Trophoblast cell (in vitro differentiated cells and primary cell): Measurements from ENCODE around the gene RFPL4A.
"Not testable (repeated sequence)": the region's sequence is repeated elsewhere in the genome, so short reads cannot be mapped to it uniquely, and the experiment has no call there.

Experiments used
- DNase-seq, 2 donors: peaks; one replicate each; pipeline ENCODE4 v3.0.0-alpha.2; 2016
- H2AFZ ChIP-seq: 2 replicates; pipeline ENCODE4 v1.6.1; 2013; ENCODE audit warnings: low read length, moderate library complexity, mild to moderate bottlenecking; ENCODE audit not compliant: insufficient read depth, poor library complexity
- H2AK5ac ChIP-seq: 2 replicates; pipeline ENCODE4 v1.6.1; 2013; ENCODE audit warnings: mild to moderate bottlenecking, low read length
- H2BK120ac ChIP-seq: 2 replicates; pipeline ENCODE4 v1.6.1; 2013; ENCODE audit warnings: low read length, mild to moderate bottlenecking, moderate library complexity; ENCODE audit not compliant: insufficient read depth, poor library complexity
- H2BK12ac ChIP-seq: 2 replicates; pipeline ENCODE4 v1.6.1; 2013; ENCODE audit warnings: mild to moderate bottlenecking, low read length, moderate library complexity
- H2BK5ac ChIP-seq: 2 replicates; pipeline ENCODE4 v1.6.1; 2013; ENCODE audit warnings: low read length, low read depth, moderate library complexity, mild to moderate bottlenecking; ENCODE audit not compliant: poor library complexity
- H3K14ac ChIP-seq: 2 replicates; pipeline ENCODE4 v1.6.1; 2013; ENCODE audit warnings: mild to moderate bottlenecking, low read length
- H3K18ac ChIP-seq: 2 replicates; pipeline ENCODE4 v1.6.1; 2013; ENCODE audit warnings: mild to moderate bottlenecking, low read length
- H3K23ac ChIP-seq: 2 replicates; pipeline ENCODE4 v1.6.1; 2013; ENCODE audit warnings: low read length
- H3K27ac ChIP-seq: 2 replicates; pipeline ENCODE4 v1.5.1; 2013; ENCODE audit warnings: low read depth, mild to moderate bottlenecking, inconsistent platforms, low read length, moderate library complexity
- H3K27me3 ChIP-seq: 2 replicates; pipeline ENCODE4 v1.6.1; 2013; ENCODE audit warnings: inconsistent platforms, mild to moderate bottlenecking, low read length, moderate library complexity; ENCODE audit not compliant: insufficient read depth
- H3K36me3 ChIP-seq, 2 experiments: 1 replicate in 1 of 2; 2 replicates in 1 of 2; pipeline ENCODE4 v1.6.1; 2013; ENCODE audit warnings: low read length in 2 of 2, mild to moderate bottlenecking in 2 of 2, moderate library complexity in 1 of 2; ENCODE audit not compliant: insufficient read depth in 2 of 2, control insufficient read depth in 1 of 2
- H3K4ac ChIP-seq: 2 replicates; pipeline ENCODE4 v1.6.1; 2013; ENCODE audit warnings: low read depth, mild to moderate bottlenecking, low read length, moderate library complexity
- H3K4me1 ChIP-seq, 2 experiments: 1 replicate in 1 of 2; 2 replicates in 1 of 2; pipeline ENCODE4 v1.6.1; 2013; ENCODE audit warnings: low read length in 2 of 2, mild to moderate bottlenecking in 2 of 2, moderate library complexity in 1 of 2; ENCODE audit not compliant: insufficient read depth in 2 of 2, control insufficient read depth in 1 of 2
- H3K4me2 ChIP-seq: 2 replicates; pipeline ENCODE4 v1.6.1; 2013; ENCODE audit warnings: inconsistent platforms, mild to moderate bottlenecking, low read length, moderate library complexity
- H3K4me3 ChIP-seq: 2 replicates; pipeline ENCODE4 v1.5.1; 2013; ENCODE audit warnings: mild to moderate bottlenecking, low read depth, low read length, inconsistent platforms
- H3K79me1 ChIP-seq: one replicate; pipeline ENCODE4 v1.6.1; 2013; ENCODE audit warnings: low read length
- H3K79me2 ChIP-seq: 2 replicates; pipeline ENCODE4 v1.6.1; 2013; ENCODE audit warnings: low read length, mild to moderate bottlenecking; ENCODE audit not compliant: control insufficient read depth, insufficient read depth, poor library complexity
- H3K9ac ChIP-seq: 2 replicates; pipeline ENCODE4 v1.6.1; 2013; ENCODE audit warnings: mild to moderate bottlenecking, low read length
- H3K9me3 ChIP-seq: 2 replicates; pipeline ENCODE4 v1.6.1; 2013; ENCODE audit warnings: low read depth, mild to moderate bottlenecking, control low read depth, inconsistent platforms, low read length; ENCODE audit not compliant: insufficient read depth
- H4K12ac ChIP-seq: 2 replicates; pipeline ENCODE4 v1.6.1; 2013; ENCODE audit warnings: low read depth, mild to moderate bottlenecking, low read length, moderate library complexity
- H4K8ac ChIP-seq: 2 replicates; pipeline ENCODE4 v1.6.1; 2013; ENCODE audit warnings: low read depth, mild to moderate bottlenecking, low read length, moderate library complexity
- H4K91ac ChIP-seq: one replicate; pipeline ENCODE4 v1.6.1; 2013; ENCODE audit warnings: low read depth, mild to moderate bottlenecking, low read length, moderate library complexity
- WGBS: extraction: QIAGEN DNeasy Blood & Tissue Kit; methylation state at CpG from one replicate; pipeline ENCODE4 v1.1.7; 2013; ENCODE audit warnings: missing lambda C conversion rate; ENCODE audit not compliant: insufficient read length, insufficient coverage; ENCODE audit errors: extremely low coverage; 5-methylcytosine and 5-hydroxymethylcytosine counted together

Gene RFPL4A

GRCh38 chr19:55753401-55753800 lies 5.5 kb upstream of the RFPL4A start:
- DNase-seq, result no peak
- WGBS, result no CpG with 5 or more reads among the region's 3 CpGs

GRCh38 chr19:55756808-55757207 lies 2.1 kb upstream of the RFPL4A start:
- not testable (repeated sequence) for H4K12ac ChIP-seq, H3K9ac ChIP-seq, H4K91ac ChIP-seq, H3K18ac ChIP-seq, H3K23ac ChIP-seq, H3K79me1 ChIP-seq, H3K4me1 ChIP-seq, H2BK5ac ChIP-seq, H3K14ac ChIP-seq, H2BK120ac ChIP-seq, H4K8ac ChIP-seq, H3K27me3 ChIP-seq, H2AFZ ChIP-seq, H2BK12ac ChIP-seq, H3K27ac ChIP-seq, H3K36me3 ChIP-seq, H3K4me3 ChIP-seq, H3K4me2 ChIP-seq, H3K79me2 ChIP-seq, H2AK5ac ChIP-seq, DNase-seq, H3K4ac ChIP-seq
- H3K9me3 ChIP-seq, result peaks cover 16% of the 10 kb centered on the region
- WGBS, result no CpG with 5 or more reads among the region's 4 CpGs

More at GRCh38 chr19:55753401-55753800, 5.5 kb upstream of the RFPL4A start:
- Histone ChIP-seq H3K4me1 (no peaks in the 10 kb centered on the region), H3K27ac (no peak overlapping the region), H2AK5ac (no peak overlapping the region), H3K4ac (no peak overlapping the region), H3K79me1 (no peaks in the 10 kb centered on the region), H3K18ac (no peak overlapping the region), H3K4me2 (no peak overlapping the region), H3K79me2 (no peaks in the 10 kb centered on the region), H3K9ac (no peak overlapping the region), H3K4me3 (no peak overlapping the region), H3K27me3 (no peaks in the 10 kb centered on the region), H3K9me3 (peaks cover 16% of the 10 kb centered on the region), H3K14ac (no peak overlapping the region), H2BK12ac (no peak overlapping the region), H2AFZ (no peak overlapping the region), H4K8ac (no peak overlapping the region), H3K23ac (no peak overlapping the region), H2BK120ac (no peak overlapping the region), H4K12ac (no peak overlapping the region), H2BK5ac (no peak overlapping the region), H4K91ac (no peak overlapping the region), H3K36me3 (no peaks in the 10 kb centered on the region)

- Histone ChIP-seq H2BK5ac (no peak overlapping the region), H3K27me3 (no peaks in the 10 kb centered on the region), H3K18ac (no peak overlapping the region), H2BK12ac (no peak overlapping the region), H3K4me1 (no peaks in the 10 kb centered on the region), H3K27ac (no peak overlapping the region), H3K14ac (no peak overlapping the region), H4K91ac (no peak overlapping the region), H2AFZ (no peak overlapping the region), H4K8ac (no peak overlapping the region), H3K36me3 (no peaks in the 10 kb centered on the region), H3K4ac (no peak overlapping the region), H3K79me2 (no peaks in the 10 kb centered on the region), H4K12ac (no peak overlapping the region), H3K4me2 (no peak overlapping the region), H3K9me3 (peaks cover 8% of the 10 kb centered on the region), H3K9ac (no peak overlapping the region), H2AK5ac (no peak overlapping the region), H3K23ac (no peak overlapping the region), H3K79me1 (no peaks in the 10 kb centered on the region), H3K4me3 (no peak overlapping the region), H2BK120ac (no peak overlapping the region)
- DNase-seq, result no peak
- WGBS, result no CpG with 5 or more reads among the region's 7 CpGs
Measured at GRCh38 chr19:55766466-55766865, 7.6 kb downstream of the RFPL4A start.

- DNase-seq, H4K91ac ChIP-seq, H4K8ac ChIP-seq, H3K18ac ChIP-seq, H3K79me1 ChIP-seq, H2BK12ac ChIP-seq, H3K4ac ChIP-seq, H4K12ac ChIP-seq, H3K27ac ChIP-seq, H3K23ac ChIP-seq, H3K27me3 ChIP-seq, H3K9me3 ChIP-seq, H3K4me3 ChIP-seq, H2BK120ac ChIP-seq, H3K14ac ChIP-seq, H3K4me2 ChIP-seq, H2AK5ac ChIP-seq, H2AFZ ChIP-seq, H3K4me1 ChIP-seq, H3K9ac ChIP-seq, H3K79me2 ChIP-seq, H3K36me3 ChIP-seq, H2BK5ac ChIP-seq: not testable (repeated sequence)
- no CpG with 5 or more reads among the region's 6 CpGs for WGBS
Measured at GRCh38 chr19:55768818-55769217, 9.9 kb downstream of the RFPL4A start, which contains the start of gene RFPL4AL1. Gene RFPL4AL1, plus strand, starts transcription at chr19:55769118. Its CDS starts 2,687 bp downstream, at chr19:55771805.
